K562 (cell line): Measurements from ENCODE around the gene NFYC. TPM values are rescaled to one million over a fixed set of nuclear protein-coding genes. Genes with fewer than 3 reads are reported as not detected.
A peak's percentile ranks its signal among the peaks of the same experiment; 100 is the strongest.

Source experiments
- CBFA2T3 ChIP-seq: fragments of 450-650 bp; IDR thresholded peaks from 2 replicates; pipeline ENCODE4 v1.6.1; 2017
- ELK3 ChIP-seq: fragments of 450-650 bp; formaldehyde crosslinking; IDR thresholded peaks from 2 replicates; pipeline ENCODE4 v1.4.0; 2020; ENCODE audit warnings: mild to moderate bottlenecking
- EWSR1 ChIP-seq: fragments of 450-650 bp; IDR thresholded peaks from 2 replicates; pipeline ENCODE4 v1.6.1; 2018; ENCODE audit warnings: borderline replicate concordance, mild to moderate bottlenecking, low read depth, moderate library complexity; ENCODE audit not compliant: partially characterized antibody
- HNRNPH1 ChIP-seq: fragments of 200-400 bp; formaldehyde crosslinking; optimal IDR thresholded peaks from 2 replicates; pipeline ENCODE3; 2017; ENCODE audit warnings: low read depth, mild to moderate bottlenecking, low read length, moderate library complexity
- JUND ChIP-seq, 2 experiments: IDR thresholded peaks; 2 replicates in 1 of 2; 3 replicates in 1 of 2; pipeline ENCODE4 v1.6.1; 2011; ENCODE audit warnings: borderline replicate concordance in 2 of 2, low read depth in 2 of 2, low read length in 2 of 2, improper control_type of control experiment in 1 of 2, missing biosample characterization in 1 of 2, missing genetic modification characterization in 1 of 2, missing genetic modification reagents in 1 of 2
- PRPF4 ChIP-seq: fragments of 200-400 bp; formaldehyde crosslinking; IDR thresholded peaks from one replicate; pipeline ENCODE4 v1.6.1; 2017; ENCODE audit warnings: low read length, low read depth, mild to moderate bottlenecking; ENCODE audit not compliant: insufficient read depth, poor library complexity, severe bottlenecking
- STAT5A ChIP-seq: IDR thresholded peaks from 2 replicates; pipeline ENCODE4 v1.6.1; 2012; ENCODE audit warnings: low read length, inconsistent platforms, borderline replicate concordance
- ZNF280B ChIP-seq: fragments of 250-450 bp; sonication (Bioruptor Pico); IDR thresholded peaks from 2 replicates; pipeline ENCODE4 v1.5.1; 2021; ENCODE audit warnings: mild to moderate bottlenecking
- polyA plus RNA-seq, 8 experiments: library from polyadenylated mRNA; depleted of rRNA in 4 of 8; stranded (reverse) in 5 of 8; unstranded in 3 of 8; fragments of >200 nt; fragmentation: Nextera tagmentation in 2 of 8; fragmentation: Illumina TruSeq in 1 of 8; extraction: Ambion mirVana in 2 of 8; extraction: Trizol in 1 of 8; gene quantifications; 2 replicates each; pipeline versions ENCODE4 v1.2.1 to v1.2.3, GENCODE V29; 2011 to 2014; ENCODE audit warnings: inconsistent platforms in 1 of 8, missing spikeins in 1 of 8
- total RNA-seq, 7 experiments: library from RNA; depleted of rRNA in 6 of 7; stranded (reverse); fragments of >200 nt in 6 of 7; fragmentation: Illumina TruSeq in 2 of 7; extraction: Trizol in 2 of 7; gene quantifications; 2 replicates each; pipeline versions ENCODE4 v1.2.1 to v1.2.3, GENCODE V29; 2011 to 2021; ENCODE audit warnings: low replicate concordance in 1 of 7
- TF ChIP-seq, protein P1 (sequence below): fragments of 450-650 bp; IDR thresholded peaks from 2 replicates; pipeline ENCODE4 v1.6.1; 2014; ENCODE audit warnings: low read depth, mild to moderate bottlenecking, moderate library complexity, borderline replicate concordance
- TF ChIP-seq, protein P2 (sequence below): fragments of 200-800 bp; sonication (Bioruptor generic); IDR thresholded peaks from 2 replicates; pipeline ENCODE4 v1.6.1; 2017; ENCODE audit warnings: missing genetic modification characterization, missing compliant biosample characterization

Gene NFYC
- total and polyA plus RNA-seq, 9 of the 15 experiments (the other 6 are each of a cell fraction or from before 2014, with no cell fraction given) = 4.8 to 59.8 (median 41.1) TPM

GRCh38 chr1:40703316-40703715 is 11.8 kb downstream of the NFYC start (continued):
- TF ChIP-seq, protein P1, sequence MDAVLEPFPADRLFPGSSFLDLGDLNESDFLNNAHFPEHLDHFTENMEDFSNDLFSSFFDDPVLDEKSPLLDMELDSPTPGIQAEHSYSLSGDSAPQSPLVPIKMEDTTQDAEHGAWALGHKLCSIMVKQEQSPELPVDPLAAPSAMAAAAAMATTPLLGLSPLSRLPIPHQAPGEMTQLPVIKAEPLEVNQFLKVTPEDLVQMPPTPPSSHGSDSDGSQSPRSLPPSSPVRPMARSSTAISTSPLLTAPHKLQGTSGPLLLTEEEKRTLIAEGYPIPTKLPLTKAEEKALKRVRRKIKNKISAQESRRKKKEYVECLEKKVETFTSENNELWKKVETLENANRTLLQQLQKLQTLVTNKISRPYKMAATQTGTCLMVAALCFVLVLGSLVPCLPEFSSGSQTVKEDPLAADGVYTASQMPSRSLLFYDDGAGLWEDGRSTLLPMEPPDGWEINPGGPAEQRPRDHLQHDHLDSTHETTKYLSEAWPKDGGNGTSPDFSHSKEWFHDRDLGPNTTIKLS = no peak
- TF ChIP-seq, protein P2, sequence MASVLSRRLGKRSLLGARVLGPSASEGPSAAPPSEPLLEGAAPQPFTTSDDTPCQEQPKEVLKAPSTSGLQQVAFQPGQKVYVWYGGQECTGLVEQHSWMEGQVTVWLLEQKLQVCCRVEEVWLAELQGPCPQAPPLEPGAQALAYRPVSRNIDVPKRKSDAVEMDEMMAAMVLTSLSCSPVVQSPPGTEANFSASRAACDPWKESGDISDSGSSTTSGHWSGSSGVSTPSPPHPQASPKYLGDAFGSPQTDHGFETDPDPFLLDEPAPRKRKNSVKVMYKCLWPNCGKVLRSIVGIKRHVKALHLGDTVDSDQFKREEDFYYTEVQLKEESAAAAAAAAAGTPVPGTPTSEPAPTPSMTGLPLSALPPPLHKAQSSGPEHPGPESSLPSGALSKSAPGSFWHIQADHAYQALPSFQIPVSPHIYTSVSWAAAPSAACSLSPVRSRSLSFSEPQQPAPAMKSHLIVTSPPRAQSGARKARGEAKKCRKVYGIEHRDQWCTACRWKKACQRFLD = no peak
- TF ChIP-seq JUND (IDR thresholded peaks at IDR 0.05; ENCODE audit: borderline replicate concordance, low read depth, low read length) = peak; percentile 75
- TF ChIP-seq JUND (tag; IDR thresholded peaks at IDR 0.05; ENCODE audit: borderline replicate concordance, low read depth, low read length) = peak; percentile 33; the same call in 2 of the 3 replicates
- TF ChIP-seq CBFA2T3 = no peak
- no peak for TF ChIP-seq HNRNPH1
- TF ChIP-seq ELK3 (CRISPR knock-in tag) = no peak
- no peak for TF ChIP-seq STAT5A
- TF ChIP-seq PRPF4 = no peak
- no peak for TF ChIP-seq ZNF280B (CRISPR knock-in tag)
- TF ChIP-seq EWSR1 = no peak
